Smooth muscle cell (in vitro differentiated cells): ENCODE results near the gene PLEKHG4B. TPM values are rescaled to one million over a fixed set of nuclear protein-coding genes. Genes with fewer than 3 reads are reported as not detected.

Experiments
- DNase-seq: peaks from one replicate; lab custom pipeline; 2025; ENCODE audit not compliant: unreplicated experiment; lab: John Stamatoyannopoulos, UW
- H2AFZ ChIP-seq: fragments of 200-600 bp; sonication (generic); 2 replicates; pipeline ENCODE4 v1.6.0; 2016; ENCODE audit warnings: antibody characterized with exemption, low read depth, mild to moderate bottlenecking
- H3F3A ChIP-seq: fragments of 200-600 bp; sonication (generic); 2 replicates; pipeline ENCODE4 v1.6.0; 2017; ENCODE audit warnings: antibody characterized with exemption, low read depth
- H3K27ac ChIP-seq: fragments of 200-600 bp; sonication (generic); 2 replicates; pipeline ENCODE4 v1.5.1; 2016; ENCODE audit warnings: low read depth, mild to moderate bottlenecking
- H3K27me3 ChIP-seq: fragments of 200-600 bp; sonication (generic); 2 replicates; pipeline ENCODE4 v1.6.1; 2016; ENCODE audit warnings: low read depth, mild to moderate bottlenecking
- H3K36me3 ChIP-seq: fragments of 200-600 bp; sonication (generic); 2 replicates; pipeline ENCODE4 v1.5.1; 2016; ENCODE audit warnings: low read depth
- H3K4me1 ChIP-seq: fragments of 200-600 bp; sonication (generic); 2 replicates; pipeline ENCODE4 v1.5.1; 2016; ENCODE audit warnings: low read depth
- H3K4me2 ChIP-seq: fragments of 200-600 bp; sonication (generic); 2 replicates; pipeline ENCODE4 v1.6.0; 2016; ENCODE audit warnings: mild to moderate bottlenecking
- H3K4me3 ChIP-seq: fragments of 200-600 bp; sonication (generic); 2 replicates; pipeline ENCODE4 v1.5.1; 2016; ENCODE audit warnings: mild to moderate bottlenecking
- H3K79me2 ChIP-seq: fragments of 200-600 bp; sonication (generic); 2 replicates; pipeline ENCODE4 v1.6.0; 2016; ENCODE audit warnings: low read depth, mild to moderate bottlenecking
- H3K9ac ChIP-seq: fragments of 200-600 bp; sonication (generic); 2 replicates; pipeline ENCODE4 v1.6.0; 2016; ENCODE audit warnings: low read depth
- H3K9me3 ChIP-seq: fragments of 200-600 bp; sonication (generic); replicated peaks from 2 replicates; pipeline ENCODE4 v1.5.1; 2016; ENCODE audit warnings: low read depth
- H4K20me1 ChIP-seq: fragments of 200-600 bp; sonication (generic); 2 replicates; pipeline ENCODE4 v1.6.0; 2016; ENCODE audit warnings: low read depth
- WGBS: methylation state at CpG from one replicate; pipeline ENCODE4 v1.1.7; 2016; ENCODE audit warnings: low lambda C conversion rate; 5-methylcytosine and 5-hydroxymethylcytosine counted together
- polyA plus RNA-seq: library from polyadenylated mRNA; unstranded; fragments of >200 nt; fragmentation: Nextera tagmentation; extraction: Ambion mirVana; gene quantifications from 2 replicates; pipeline ENCODE4 v1.2.1, GENCODE V29; 2016
- total RNA-seq: library from RNA; depleted of rRNA; stranded (reverse); fragments of >200 nt; gene quantifications from 2 replicates; pipeline ENCODE4 v1.2.3, GENCODE V29; 2014
- TF ChIP-seq, protein P1 (sequence below): fragments of 200-600 bp; sonication (generic); IDR thresholded peaks from 2 replicates; pipeline ENCODE4 v1.5.1; 2017; ENCODE audit warnings: borderline replicate concordance, mild to moderate bottlenecking, antibody characterized with exemption; ENCODE audit not compliant: insufficient read depth, poor library complexity, severe bottlenecking

The PLEKHG4B gene
- total and polyA plus RNA-seq, 2 experiments from 2014 or later, result 6.3 to 12.1 TPM

DNA sequence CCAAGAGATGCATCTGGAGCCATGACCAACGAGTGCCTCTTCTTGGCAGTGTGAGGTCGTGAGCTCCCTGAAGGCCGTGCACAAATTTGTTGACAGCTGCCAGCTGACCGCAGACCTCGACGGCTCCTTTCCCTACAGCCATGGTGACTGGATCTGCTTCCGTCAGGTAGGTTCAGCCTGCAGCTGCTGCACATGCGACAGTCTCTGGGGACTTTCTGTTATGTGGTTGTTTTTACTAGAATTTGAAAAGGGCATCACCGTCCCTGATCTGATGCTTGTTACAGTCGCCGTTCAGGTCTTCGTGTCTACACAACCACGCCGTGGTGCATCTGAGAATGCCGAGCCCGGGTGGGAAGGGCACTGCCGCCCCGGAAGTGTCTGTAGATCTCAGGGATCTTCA lies 62.9 kb downstream of the PLEKHG4B start:
- Histone ChIP-seq H3K36me3 (no peaks in the 10 kb centered on the region), H3K79me2 (no peaks in the 10 kb centered on the region), H3K9me3 (no peaks in the 10 kb centered on the region), H4K20me1 (no peaks in the 10 kb centered on the region), H3K4me2 (no peak overlapping the region), H3K27me3 (no peaks in the 10 kb centered on the region), H3F3A (no peaks in the 10 kb centered on the region), H2AFZ (no peak overlapping the region), H3K4me1 (no peaks in the 10 kb centered on the region), H3K4me3 (no peak overlapping the region), H3K27ac (no peak overlapping the region), H3K9ac (no peak overlapping the region)
- TF ChIP-seq, protein P1, sequence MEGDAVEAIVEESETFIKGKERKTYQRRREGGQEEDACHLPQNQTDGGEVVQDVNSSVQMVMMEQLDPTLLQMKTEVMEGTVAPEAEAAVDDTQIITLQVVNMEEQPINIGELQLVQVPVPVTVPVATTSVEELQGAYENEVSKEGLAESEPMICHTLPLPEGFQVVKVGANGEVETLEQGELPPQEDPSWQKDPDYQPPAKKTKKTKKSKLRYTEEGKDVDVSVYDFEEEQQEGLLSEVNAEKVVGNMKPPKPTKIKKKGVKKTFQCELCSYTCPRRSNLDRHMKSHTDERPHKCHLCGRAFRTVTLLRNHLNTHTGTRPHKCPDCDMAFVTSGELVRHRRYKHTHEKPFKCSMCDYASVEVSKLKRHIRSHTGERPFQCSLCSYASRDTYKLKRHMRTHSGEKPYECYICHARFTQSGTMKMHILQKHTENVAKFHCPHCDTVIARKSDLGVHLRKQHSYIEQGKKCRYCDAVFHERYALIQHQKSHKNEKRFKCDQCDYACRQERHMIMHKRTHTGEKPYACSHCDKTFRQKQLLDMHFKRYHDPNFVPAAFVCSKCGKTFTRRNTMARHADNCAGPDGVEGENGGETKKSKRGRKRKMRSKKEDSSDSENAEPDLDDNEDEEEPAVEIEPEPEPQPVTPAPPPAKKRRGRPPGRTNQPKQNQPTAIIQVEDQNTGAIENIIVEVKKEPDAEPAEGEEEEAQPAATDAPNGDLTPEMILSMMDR, result no peak
- WGBS, result 96% methylated on average over 18 of the region's 18 CpGs
- DNase-seq, result no peak

DNA sequence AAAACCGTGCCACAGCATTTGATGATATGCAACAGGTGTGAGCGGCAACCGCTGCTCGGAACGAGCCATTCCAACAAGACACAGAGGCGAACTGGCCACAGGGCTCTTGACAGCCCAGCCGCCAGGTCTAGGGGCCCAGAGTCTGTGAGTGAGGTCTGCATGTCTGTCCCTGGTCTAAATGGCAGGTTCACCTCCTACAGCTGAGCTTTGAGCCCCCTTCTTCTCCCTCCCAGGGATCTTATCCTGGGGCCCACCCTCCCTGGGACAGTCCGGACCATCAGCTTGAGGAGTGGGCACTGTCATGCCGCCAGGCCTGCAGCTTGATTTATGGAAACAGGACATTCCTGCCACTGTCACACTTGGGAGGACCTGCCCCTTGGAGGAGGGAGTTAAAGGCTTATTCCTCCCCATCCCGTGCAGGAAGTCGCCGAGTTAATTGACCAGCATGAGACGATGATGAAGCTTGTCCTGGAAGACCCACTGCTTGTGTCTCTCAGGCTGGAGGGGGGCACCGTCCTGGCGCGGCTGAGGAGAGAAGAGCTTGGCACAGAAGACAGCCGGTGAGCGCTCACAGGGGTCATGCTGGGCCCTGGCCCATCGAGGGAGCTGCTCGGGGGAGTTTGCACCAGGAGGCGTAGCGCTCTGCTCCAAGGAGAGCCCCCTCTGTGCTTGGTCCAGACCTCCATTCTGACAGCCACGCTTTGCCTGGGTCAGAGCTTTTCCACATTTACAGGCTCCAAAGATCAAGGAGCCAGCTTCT lies 63.9 kb downstream of the PLEKHG4B start:
- no peak for DNase-seq
- Histone ChIP-seq H3K27me3 (no peaks in the 10 kb centered on the region), H3F3A (no peaks in the 10 kb centered on the region), H4K20me1 (no peaks in the 10 kb centered on the region), H3K9me3 (no peaks in the 10 kb centered on the region), H3K79me2 (no peaks in the 10 kb centered on the region), H3K4me2 (no peak overlapping the region), H3K4me3 (no peak overlapping the region), H3K4me1 (no peaks in the 10 kb centered on the region), H3K27ac (no peak overlapping the region), H3K36me3 (no peaks in the 10 kb centered on the region), H3K9ac (no peak overlapping the region), H2AFZ (no peak overlapping the region)
- TF ChIP-seq, protein P1, result no peak
- WGBS, result 95% methylated on average over 23 of the region's 23 CpGs

- H2AFZ ChIP-seq, result no peak overlapping the region
- no peaks in the 10 kb centered on the region for H3K36me3 ChIP-seq
- H3K27me3 ChIP-seq, result no peaks in the 10 kb centered on the region
- H3K79me2 ChIP-seq, result no peaks in the 10 kb centered on the region
- H3K27ac ChIP-seq, result no peak overlapping the region
- no peak overlapping the region for H3K4me3 ChIP-seq
- H3K4me1 ChIP-seq, result no peaks in the 10 kb centered on the region
- H3F3A ChIP-seq, result no peaks in the 10 kb centered on the region
- TF ChIP-seq, protein P1, result no peak
- DNase-seq, result no peak
- no peaks in the 10 kb centered on the region for H3K9me3 ChIP-seq
- no peak overlapping the region for H3K4me2 ChIP-seq
- no peak overlapping the region for H3K9ac ChIP-seq
- WGBS, result 95% methylated on average over 17 of the region's 17 CpGs
- no peaks in the 10 kb centered on the region for H4K20me1 ChIP-seq
Observed at GRCh38 chr5:156411-157072, 64.6 kb downstream of the PLEKHG4B start.
